Measurements from ENCODE around the gene BTG3.
A peak's percentile ranks its signal among the peaks of the same experiment; 100 is the strongest.

Gene BTG3

DNA sequence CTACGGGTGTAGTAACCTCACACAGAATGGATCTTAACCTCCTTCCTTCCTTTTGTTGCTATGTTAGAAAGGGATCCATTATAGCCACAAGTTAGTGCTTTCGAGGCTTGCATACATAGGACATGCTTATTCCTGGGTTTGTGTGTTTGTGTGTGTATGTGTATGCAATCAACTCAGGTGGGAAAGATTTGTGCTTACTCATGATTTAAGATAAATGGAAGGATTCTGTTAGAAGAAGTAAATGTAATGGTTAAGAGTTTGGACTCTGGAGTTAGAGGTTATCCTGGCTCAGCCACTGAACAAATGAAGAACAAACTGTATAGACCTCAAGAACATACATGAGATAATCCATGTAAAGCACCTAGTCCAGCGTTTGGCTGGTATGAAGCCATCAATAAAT lies 28.8 kb downstream of the BTG3 start:
- no peak for DNase-seq

DNA sequence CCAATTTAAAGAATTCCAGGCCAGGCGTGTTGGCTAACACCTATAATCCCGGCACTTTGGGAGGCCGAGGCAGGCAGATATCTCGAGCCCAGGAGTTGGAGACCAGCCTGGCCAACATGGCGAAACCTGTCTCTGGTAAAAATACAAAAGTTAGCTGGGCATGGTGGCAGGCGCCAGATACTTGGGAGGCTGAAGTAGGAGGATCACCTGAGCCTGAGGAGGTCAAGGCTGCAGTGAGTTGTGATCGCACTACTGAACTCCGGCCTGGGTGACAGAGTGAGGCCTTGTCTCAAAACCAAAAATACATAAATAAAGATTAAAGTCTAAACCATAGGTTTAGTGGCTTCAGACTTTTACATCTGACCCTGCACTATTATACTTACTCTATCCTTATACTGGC lies 32.4 kb downstream of the BTG3 start:
- DNase-seq: no peak

DNA sequence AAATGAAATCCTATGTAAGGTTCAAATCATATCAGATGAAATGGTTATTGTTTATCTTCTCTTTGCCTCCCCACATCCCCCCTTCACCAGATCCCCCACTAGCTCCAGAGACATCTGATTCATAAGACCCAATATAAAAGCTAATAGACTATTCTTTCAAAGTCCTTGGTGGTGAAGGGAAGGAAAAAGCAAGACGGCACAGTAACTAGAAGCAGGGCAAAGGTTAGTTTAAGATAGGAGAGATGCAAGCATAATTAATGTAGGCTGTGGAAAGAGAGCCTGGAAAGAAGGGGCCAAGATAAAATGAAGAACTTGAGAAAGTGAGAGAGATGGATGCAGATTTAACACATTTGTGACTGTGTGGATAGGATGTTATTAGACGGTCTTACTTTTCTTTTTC lies 33.8 kb downstream of the BTG3 start:
- DNase-seq: no peak

DNA sequence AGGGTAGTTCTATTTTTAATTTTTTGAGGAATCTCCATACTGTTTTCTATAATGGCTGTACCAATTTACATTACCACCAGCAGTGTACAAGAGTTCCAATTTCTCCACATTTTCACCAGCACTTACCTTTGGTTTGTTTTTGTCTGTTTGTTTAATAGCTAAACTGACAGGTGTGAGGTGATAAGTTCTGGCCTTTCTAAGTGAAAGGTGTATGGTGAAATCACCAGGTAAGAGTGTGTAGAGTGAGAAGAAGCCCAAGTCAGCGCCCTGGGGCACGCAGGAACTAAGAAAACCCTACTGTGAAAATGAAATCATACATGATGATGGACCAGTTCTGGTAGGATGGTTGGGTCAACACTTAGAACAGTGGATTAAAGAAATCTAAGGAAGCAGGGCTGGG lies 34.5 kb downstream of the BTG3 start:
- no peak for DNase-seq

DNA sequence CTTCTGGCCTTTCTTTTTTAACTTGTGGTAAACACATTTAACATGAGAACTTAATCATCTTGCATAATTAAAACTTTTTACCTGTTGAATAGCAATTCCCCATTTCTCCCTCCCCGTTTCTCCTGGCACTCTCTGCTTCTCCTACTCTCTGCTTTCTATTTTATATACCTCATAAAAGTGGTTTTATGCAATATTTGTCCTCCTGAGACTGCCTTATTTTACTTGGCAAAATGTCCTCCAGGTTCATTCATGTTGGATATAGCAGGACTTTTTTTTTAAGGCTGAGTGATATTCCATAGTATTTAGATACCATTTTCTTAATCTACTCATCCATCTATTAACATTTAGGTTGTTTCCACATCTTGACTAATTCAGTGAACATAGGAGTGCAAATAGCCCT lies 35.0 kb downstream of the BTG3 start:
- no peak for DNase-seq

DNA sequence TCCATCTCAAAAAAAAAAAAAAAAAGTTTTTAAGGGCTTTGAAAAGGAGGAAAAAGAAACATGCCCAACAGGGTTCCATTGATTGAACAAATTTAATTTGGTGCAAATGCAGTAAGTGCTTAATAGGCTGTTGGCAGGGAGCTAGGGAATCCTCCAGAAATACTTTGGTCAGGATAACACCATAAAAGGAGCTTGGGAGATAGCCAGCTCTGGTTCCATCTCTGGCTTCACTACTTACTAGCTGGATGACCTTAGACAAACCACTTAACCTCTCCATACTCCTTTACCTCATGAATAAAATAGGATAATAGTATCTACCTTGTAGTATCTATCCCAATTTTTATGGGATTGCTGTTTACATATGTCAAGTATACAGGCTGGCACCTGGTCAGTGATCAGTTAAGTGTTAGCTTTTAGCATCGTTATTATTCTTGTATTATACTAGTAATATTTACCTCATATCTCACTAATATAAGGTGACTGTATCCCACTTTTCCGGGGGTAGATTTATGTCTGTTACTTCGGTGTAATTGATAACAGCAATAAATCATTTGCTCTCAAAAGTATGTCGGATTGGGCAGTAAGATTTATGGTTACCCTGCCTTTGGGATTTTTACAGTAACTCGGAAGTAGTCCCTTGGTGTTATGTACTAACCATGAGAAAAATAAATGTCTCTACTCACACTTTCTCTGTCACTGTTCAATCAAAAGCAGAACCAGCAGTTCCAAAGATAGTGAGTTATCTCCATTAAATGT lies 36.4 kb downstream of the BTG3 start:
- no peak for DNase-seq

DNA sequence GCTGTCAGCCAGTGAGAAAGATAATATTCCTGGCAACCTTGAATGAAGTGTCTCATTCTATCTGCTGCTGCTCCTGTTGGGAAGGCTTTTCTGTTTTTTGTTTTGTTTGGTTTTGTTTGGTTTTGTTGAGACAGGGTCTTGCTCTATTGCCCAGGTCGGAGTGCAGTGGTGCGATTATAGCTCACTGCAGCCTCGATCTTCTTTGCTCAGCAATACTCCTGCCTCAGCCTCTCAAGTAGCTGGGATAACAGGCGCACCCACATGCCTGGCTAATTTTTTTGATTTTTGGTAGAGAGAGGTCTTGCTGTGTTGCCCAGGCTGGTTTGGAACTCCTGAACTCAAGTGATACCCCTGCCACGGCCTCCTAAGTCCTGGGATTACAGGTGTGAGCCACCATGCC lies 37.6 kb downstream of the BTG3 start:
- DNase-seq: no peak

DNA sequence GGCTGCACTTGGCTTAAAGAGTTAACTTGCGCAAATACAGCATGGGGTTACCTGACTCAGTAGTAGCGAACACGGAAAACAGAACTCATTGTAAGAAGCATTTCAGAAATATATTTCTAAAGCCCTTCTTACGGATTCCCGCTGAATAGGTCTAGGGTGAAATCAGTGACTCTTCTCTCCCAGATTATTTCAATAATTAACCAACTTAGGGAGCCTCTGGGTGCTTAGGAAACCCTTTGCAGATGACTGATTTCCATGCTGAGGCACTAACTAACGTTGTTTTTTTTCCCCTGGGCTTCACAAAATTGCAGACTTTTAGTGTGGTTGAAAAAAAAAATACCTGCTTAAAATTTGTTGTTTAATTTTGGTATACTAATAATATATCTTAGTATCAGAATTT lies 40.3 kb downstream of the BTG3 start:
- DNase-seq: no peak

DNA sequence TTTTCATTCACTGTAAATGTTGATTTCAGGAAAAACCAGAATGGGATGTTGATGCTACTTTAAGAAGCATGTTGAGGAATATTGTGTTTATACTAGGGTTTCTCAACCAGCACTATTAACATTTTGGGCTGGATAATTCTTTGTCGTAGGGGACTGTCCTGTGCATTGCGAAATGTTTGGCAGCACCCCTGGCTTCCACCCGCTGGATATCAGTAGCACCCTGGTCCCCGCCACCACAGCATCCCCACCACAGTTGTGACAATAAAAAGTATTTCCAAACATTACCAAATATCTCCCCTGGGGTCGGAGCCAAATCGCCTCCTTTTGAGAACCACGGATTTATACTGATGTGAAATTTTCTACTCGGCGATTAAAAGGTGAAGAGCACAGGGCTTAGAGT lies 41.9 kb downstream of the BTG3 start:
- no peak for DNase-seq

DNA sequence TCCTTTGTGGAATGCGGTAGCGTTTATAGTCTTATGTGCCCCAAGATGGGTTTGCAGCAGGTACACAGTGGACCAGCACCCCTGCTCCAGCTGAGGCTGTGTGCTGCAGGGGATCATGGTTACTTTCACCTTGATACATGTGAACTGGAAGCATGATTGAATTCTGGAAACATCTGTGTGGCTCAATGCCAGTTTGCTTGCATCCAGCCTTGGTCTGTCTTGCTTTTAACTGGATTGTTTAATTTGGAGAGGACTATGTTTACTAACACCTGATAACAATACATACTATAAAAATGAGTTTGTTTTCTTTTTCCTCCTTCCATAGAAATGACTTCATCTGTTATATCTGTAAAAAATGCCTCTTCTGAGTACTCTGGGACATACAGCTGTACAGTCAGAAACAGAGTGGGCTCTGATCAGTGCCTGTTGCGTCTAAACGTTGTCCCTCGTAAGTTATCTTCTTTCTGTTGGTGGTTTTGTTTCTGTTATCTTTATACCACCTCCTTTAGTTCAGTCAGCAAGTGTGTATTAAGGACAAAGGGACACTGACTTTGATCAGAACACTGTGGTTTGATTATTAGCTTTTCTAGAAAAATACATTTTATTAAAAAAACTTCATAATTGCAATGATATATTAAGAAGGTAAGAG lies 52.2 kb downstream of the BTG3 start:
- DNase-seq: no peak

DNA sequence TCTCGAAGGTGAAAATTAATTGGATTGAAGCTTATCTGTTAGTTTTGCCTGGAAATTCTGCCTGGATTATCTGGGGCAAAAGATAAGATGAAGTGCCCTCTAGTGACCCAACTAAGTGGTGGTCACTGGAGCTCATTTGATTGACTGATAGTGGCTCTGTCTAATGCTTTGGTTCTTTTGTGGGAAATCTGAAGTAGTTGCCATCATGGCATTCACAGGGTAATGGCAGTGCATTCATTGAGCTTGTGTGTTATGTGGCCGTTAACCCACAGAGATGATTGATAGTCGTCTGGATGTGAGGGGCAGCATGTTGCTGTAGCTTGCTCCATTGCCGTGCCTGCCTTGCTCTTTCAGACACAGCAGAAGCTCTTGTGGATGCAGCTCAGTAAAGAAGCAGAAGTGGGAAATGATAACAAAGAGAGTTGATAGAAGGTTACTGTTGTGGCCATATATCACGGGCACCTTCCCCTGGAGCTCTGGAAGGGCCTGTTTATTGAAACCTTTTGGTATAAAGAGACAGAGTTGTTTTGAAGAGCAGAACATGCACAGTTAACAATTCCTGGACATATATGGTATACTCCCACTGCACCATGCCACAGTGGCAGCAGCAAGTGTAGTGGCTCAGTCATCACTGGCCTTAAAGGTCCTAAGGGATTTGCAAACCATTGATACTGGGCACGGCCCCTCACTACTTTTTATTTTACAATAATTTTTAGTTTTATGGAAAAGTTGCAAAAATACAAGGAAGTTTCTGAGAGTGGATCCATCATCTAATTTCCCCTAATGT lies 57.8 kb downstream of the BTG3 start:
- peak; percentile 22 for DNase-seq

DNA sequence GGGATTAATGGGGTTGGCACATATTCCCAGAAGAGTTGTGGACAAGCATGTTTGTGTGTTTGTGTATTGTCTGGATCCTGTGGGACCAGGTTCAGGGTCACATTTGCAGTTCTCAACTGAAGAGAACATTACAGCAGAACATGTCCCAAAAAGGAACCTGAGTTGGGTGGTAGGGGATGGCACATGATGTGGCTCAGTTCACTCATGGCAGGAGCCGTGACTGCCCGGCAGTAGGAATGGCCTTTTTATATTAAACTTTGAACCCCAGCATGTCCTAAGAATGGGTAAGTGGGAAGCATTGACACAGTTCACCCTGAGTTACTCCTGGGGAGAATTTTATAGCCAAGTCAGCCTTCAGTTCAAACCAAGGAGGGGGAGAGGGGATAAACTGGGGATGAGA lies 58.6 kb downstream of the BTG3 start:
- no peak for DNase-seq

DNA sequence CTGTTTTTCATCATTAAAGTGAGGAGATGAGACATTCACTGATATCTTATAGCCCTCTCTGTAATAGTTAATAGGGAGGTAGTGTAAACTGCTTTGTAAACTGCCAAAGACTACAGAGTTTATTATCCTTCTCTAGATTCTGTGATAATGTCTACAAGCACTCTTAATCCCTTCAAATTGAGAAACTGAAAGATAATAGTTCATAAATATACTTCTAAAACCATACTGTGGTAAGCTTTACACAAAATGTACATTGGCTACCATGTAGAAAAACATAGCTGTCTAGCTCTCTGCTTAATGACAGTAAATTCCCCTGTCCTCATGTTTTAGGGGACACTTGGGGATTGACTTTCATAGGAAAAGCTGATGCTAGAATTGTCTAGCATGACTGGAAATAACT lies 60.3 kb downstream of the BTG3 start:
- no peak for DNase-seq

DNA sequence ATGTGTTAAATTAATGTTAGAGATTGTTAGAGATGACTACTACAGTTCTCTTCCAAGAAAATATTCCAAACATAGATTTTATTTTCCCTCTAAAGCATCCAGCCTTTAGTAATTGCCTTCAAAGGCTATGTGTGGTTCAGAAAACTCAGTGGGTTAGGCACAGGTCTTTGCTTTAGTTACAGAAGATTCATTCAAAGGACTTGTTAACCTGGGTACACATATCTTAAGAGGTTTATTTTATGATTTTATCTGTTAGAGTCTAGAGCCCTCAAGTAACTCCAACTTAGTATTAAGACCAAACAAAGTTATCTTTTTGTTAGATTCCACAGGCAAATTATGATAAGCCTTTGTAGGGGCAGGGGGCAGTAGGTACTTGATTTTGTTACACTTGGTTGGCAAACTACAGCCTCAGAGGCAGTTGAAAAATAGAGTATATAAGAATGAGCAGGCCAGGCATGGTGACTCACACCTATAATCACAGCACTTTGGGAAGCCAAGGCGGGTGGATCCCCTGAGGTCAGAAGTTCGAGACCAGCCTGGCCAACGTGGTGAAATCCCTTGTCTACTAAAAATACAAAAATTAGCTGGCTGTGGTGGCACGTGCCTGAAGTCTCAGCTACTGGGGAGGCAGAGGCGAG lies 61.9 kb downstream of the BTG3 start:
- DNase-seq: no peak

DNA sequence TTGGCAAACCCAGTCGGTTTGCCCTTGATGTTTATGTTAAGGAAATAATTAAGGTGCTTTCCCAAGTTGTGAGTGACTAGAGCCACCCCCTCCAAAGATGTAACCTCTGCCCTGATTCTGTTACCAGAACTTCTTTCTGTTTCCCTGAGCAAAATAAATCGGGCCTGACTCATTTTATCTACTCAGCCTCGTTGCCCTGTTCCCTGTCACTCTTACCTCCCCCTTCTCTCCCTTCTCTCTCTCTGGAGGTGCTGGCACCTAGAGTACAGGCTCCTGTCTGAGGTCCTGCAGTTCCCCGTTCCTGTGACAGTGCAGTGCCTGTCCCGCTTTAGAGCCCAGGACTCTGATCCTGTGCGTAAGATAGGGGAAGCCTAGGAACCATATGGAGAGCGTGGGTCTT lies 64.4 kb downstream of the BTG3 start:
- no peak for DNase-seq

DNA sequence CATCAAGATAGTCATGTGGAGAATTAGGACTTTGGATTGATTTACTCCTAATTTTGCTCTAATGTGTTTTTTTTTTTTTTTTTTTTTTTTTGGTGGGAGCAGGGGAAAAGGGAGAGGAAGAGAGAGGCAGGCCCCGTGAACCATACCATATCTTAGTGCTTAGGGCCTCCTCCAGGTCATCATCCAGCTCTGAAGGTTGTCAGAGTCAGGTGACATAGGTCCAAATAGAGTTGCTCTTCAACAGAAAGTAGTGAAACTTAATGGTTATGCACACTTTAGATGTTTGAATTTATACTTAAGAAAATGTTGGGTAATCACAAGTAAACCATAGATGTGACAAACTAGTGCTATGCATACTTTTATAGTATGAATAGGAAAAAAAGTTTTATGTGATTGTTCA lies 67.7 kb downstream of the BTG3 start:
- DNase-seq: no peak

Data from fibroblast of upper back skin (primary cell).